ENCODE data around the gene PLCH1. TPM values are rescaled to one million over a fixed set of nuclear protein-coding genes. Genes with fewer than 3 reads are reported as not detected.

Gene PLCH1
- total RNA-seq, 1 donor from 2014 or later = 0.16 TPM

- H3K9me3 Mint-ChIP-seq = no peaks in the 10 kb centered on the region
- no peaks in the 10 kb centered on the region for H3K36me3 Mint-ChIP-seq (ENCODE audit: low read depth)
- no peak for DNase-seq (ENCODE audit: low spot score)
- no peaks in the 10 kb centered on the region for H3K4me1 Mint-ChIP-seq (ENCODE audit: low read depth)
- intact Hi-C loops (cut with micrococcal nuclease) = no loop called here
- H3K27me3 Mint-ChIP-seq (ENCODE audit: insufficient read depth) = peaks cover 3% of the 10 kb centered on the region
- H3K4me3 Mint-ChIP-seq = no peak overlapping the region
- H3K27ac Mint-ChIP-seq = no peak overlapping the region
These were observed 354.5 kb downstream of the PLCH1 start for GRCh38 chr3:155390351-155390750.

- Mint-ChIP-seq H3K4me3 (no peak overlapping the region), H3K27me3 (ENCODE audit: insufficient read depth) (peaks cover 3% of the 10 kb centered on the region), H3K27ac (no peak overlapping the region), H3K9me3 (no peaks in the 10 kb centered on the region), H3K4me1 (ENCODE audit: low read depth) (no peaks in the 10 kb centered on the region), H3K36me3 (ENCODE audit: low read depth) (no peaks in the 10 kb centered on the region)
- intact Hi-C loops (cut with micrococcal nuclease) = no loop called here
- no peak for DNase-seq (ENCODE audit: low spot score)
These were observed 356.5 kb downstream of the PLCH1 start for GRCh38 chr3:155388417-155388816.

- H3K4me3 Mint-ChIP-seq = no peak overlapping the region
- H3K9me3 Mint-ChIP-seq = no peaks in the 10 kb centered on the region
- H3K27ac Mint-ChIP-seq = no peak overlapping the region
- H3K36me3 Mint-ChIP-seq (ENCODE audit: low read depth) = no peaks in the 10 kb centered on the region
- H3K27me3 Mint-ChIP-seq (ENCODE audit: insufficient read depth) = peaks cover 3% of the 10 kb centered on the region
- no peak for DNase-seq (ENCODE audit: low spot score)
- intact Hi-C loops (cut with micrococcal nuclease) = no loop called here
- H3K4me1 Mint-ChIP-seq (ENCODE audit: low read depth) = no peaks in the 10 kb centered on the region
These were observed 357.3 kb downstream of the PLCH1 start for GRCh38 chr3:155387571-155387970.

GRCh38 chr3:155386919-155387318, 358.0 kb downstream of the PLCH1 start:
- H3K36me3 Mint-ChIP-seq (ENCODE audit: low read depth) = no peaks in the 10 kb centered on the region
- peaks cover 3% of the 10 kb centered on the region for H3K27me3 Mint-ChIP-seq (ENCODE audit: insufficient read depth)
- intact Hi-C loops (cut with micrococcal nuclease) = no loop called here
- H3K4me3 Mint-ChIP-seq = no peak overlapping the region
- H3K4me1 Mint-ChIP-seq (ENCODE audit: low read depth) = no peaks in the 10 kb centered on the region
- no peak overlapping the region for H3K27ac Mint-ChIP-seq
- no peak for DNase-seq (ENCODE audit: low spot score)
- no peaks in the 10 kb centered on the region for H3K9me3 Mint-ChIP-seq

- Mint-ChIP-seq H3K36me3 (ENCODE audit: low read depth) (no peaks in the 10 kb centered on the region), H3K4me1 (ENCODE audit: low read depth) (no peaks in the 10 kb centered on the region), H3K27ac (no peak overlapping the region), H3K9me3 (no peaks in the 10 kb centered on the region), H3K4me3 (no peak overlapping the region), H3K27me3 (ENCODE audit: insufficient read depth) (peaks cover 3% of the 10 kb centered on the region)
- intact Hi-C loops (cut with micrococcal nuclease) = no loop called here
- DNase-seq (ENCODE audit: low spot score) = no peak
These were observed 358.8 kb downstream of the PLCH1 start for GRCh38 chr3:155385896-155386625.

- H3K27ac Mint-ChIP-seq = no peak overlapping the region
- H3K4me1 Mint-ChIP-seq (ENCODE audit: low read depth) = no peaks in the 10 kb centered on the region
- DNase-seq (ENCODE audit: low spot score) = no peak
- no peaks in the 10 kb centered on the region for H3K9me3 Mint-ChIP-seq
- H3K36me3 Mint-ChIP-seq (ENCODE audit: low read depth) = no peaks in the 10 kb centered on the region
- intact Hi-C loops (cut with micrococcal nuclease) = loop anchor here (1.0 kb wide), 1 partner anchor 320 kb away; no protein-coding TSS in a partner anchor
- H3K4me3 Mint-ChIP-seq = no peak overlapping the region
- H3K27me3 Mint-ChIP-seq (ENCODE audit: insufficient read depth) = peaks cover 3% of the 10 kb centered on the region
These were observed 362.4 kb downstream of the PLCH1 start for GRCh38 chr3:155382396-155383042.

- H3K9me3 Mint-ChIP-seq = no peaks in the 10 kb centered on the region
- H3K4me1 Mint-ChIP-seq (ENCODE audit: low read depth) = no peaks in the 10 kb centered on the region
- intact Hi-C loops (cut with micrococcal nuclease) = no loop called here
- no peak overlapping the region for H3K27ac Mint-ChIP-seq
- no peak overlapping the region for H3K4me3 Mint-ChIP-seq
- no peaks in the 10 kb centered on the region for H3K36me3 Mint-ChIP-seq (ENCODE audit: low read depth)
- H3K27me3 Mint-ChIP-seq (ENCODE audit: insufficient read depth) = no peaks in the 10 kb centered on the region
- no peak for DNase-seq (ENCODE audit: low spot score)
These were observed 367.0 kb downstream of the PLCH1 start for GRCh38 chr3:155377847-155378246.

- Mint-ChIP-seq H3K36me3 (ENCODE audit: low read depth) (no peaks in the 10 kb centered on the region), H3K9me3 (no peaks in the 10 kb centered on the region), H3K4me1 (ENCODE audit: low read depth) (no peaks in the 10 kb centered on the region), H3K4me3 (no peak overlapping the region), H3K27me3 (ENCODE audit: insufficient read depth) (no peaks in the 10 kb centered on the region), H3K27ac (no peak overlapping the region)
- no peak for DNase-seq (ENCODE audit: low spot score)
- intact Hi-C loops (cut with micrococcal nuclease) = no loop called here
These were observed 367.8 kb downstream of the PLCH1 start for GRCh38 chr3:155377071-155377470.

- H3K4me1 Mint-ChIP-seq (ENCODE audit: low read depth) = no peaks in the 10 kb centered on the region
These were observed 372.6 kb downstream of the PLCH1 start for GRCh38 chr3:155372281-155372680.

GRCh38 chr3:155370764-155371503, 373.9 kb downstream of the PLCH1 start:
- peaks cover 2% of the 10 kb centered on the region for H3K27me3 Mint-ChIP-seq (ENCODE audit: insufficient read depth)
- H3K4me1 Mint-ChIP-seq (ENCODE audit: low read depth) = no peaks in the 10 kb centered on the region
- no peak overlapping the region for H3K4me3 Mint-ChIP-seq
- no peaks in the 10 kb centered on the region for H3K36me3 Mint-ChIP-seq (ENCODE audit: low read depth)
- no peak overlapping the region for H3K27ac Mint-ChIP-seq
- H3K9me3 Mint-ChIP-seq = no peaks in the 10 kb centered on the region
- intact Hi-C loops (cut with micrococcal nuclease) = no loop called here
- DNase-seq (ENCODE audit: low spot score) = no peak

More at GRCh38 chr3:155372281-155372680, 372.6 kb downstream of the PLCH1 start:
- H3K4me3 Mint-ChIP-seq = no peak overlapping the region
- no peak overlapping the region for H3K27ac Mint-ChIP-seq
- no peaks in the 10 kb centered on the region for H3K9me3 Mint-ChIP-seq
- no peak for DNase-seq (ENCODE audit: low spot score)
- H3K27me3 Mint-ChIP-seq (ENCODE audit: insufficient read depth) = peaks cover 2% of the 10 kb centered on the region
- H3K36me3 Mint-ChIP-seq (ENCODE audit: low read depth) = no peaks in the 10 kb centered on the region
- intact Hi-C loops (cut with micrococcal nuclease) = no loop called here

GRCh38 chr3:155370198-155370597, 374.7 kb downstream of the PLCH1 start:
- Mint-ChIP-seq H3K27me3 (ENCODE audit: insufficient read depth) (peaks cover 2% of the 10 kb centered on the region), H3K36me3 (ENCODE audit: low read depth) (no peaks in the 10 kb centered on the region), H3K9me3 (no peaks in the 10 kb centered on the region), H3K4me1 (ENCODE audit: low read depth) (no peaks in the 10 kb centered on the region), H3K27ac (no peak overlapping the region), H3K4me3 (no peak overlapping the region)
- intact Hi-C loops (cut with micrococcal nuclease) = no loop called here
- no peak for DNase-seq (ENCODE audit: low spot score)

- Mint-ChIP-seq H3K36me3 (ENCODE audit: low read depth) (no peaks in the 10 kb centered on the region), H3K4me3 (no peak overlapping the region), H3K4me1 (ENCODE audit: low read depth) (no peaks in the 10 kb centered on the region), H3K27ac (no peak overlapping the region), H3K27me3 (ENCODE audit: insufficient read depth) (peaks cover 2% of the 10 kb centered on the region), H3K9me3 (peaks cover 2% of the 10 kb centered on the region)
- intact Hi-C loops (cut with micrococcal nuclease) = no loop called here
- DNase-seq (ENCODE audit: low spot score) = no peak
These were observed 375.1 kb downstream of the PLCH1 start for GRCh38 chr3:155369735-155370134.

GRCh38 chr3:155369244-155369643, 375.6 kb downstream of the PLCH1 start:
- intact Hi-C loops (cut with micrococcal nuclease) = no loop called here
- Mint-ChIP-seq H3K4me1 (ENCODE audit: low read depth) (no peaks in the 10 kb centered on the region), H3K4me3 (no peak overlapping the region)

More at GRCh38 chr3:155369244-155369643, 375.6 kb downstream of the PLCH1 start:
- no peaks in the 10 kb centered on the region for H3K36me3 Mint-ChIP-seq (ENCODE audit: low read depth)
- no peak overlapping the region for H3K27ac Mint-ChIP-seq
- H3K27me3 Mint-ChIP-seq (ENCODE audit: insufficient read depth) = peaks cover 2% of the 10 kb centered on the region
- no peak for DNase-seq (ENCODE audit: low spot score)
- H3K9me3 Mint-ChIP-seq = peaks cover 3% of the 10 kb centered on the region
